Measurements from ENCODE around the gene MAT1A.
"Not testable (repeated sequence)": the region's sequence is repeated elsewhere in the genome, so short reads cannot be mapped to it uniquely, and the experiment has no call there.

MAT1A gene

DNA sequence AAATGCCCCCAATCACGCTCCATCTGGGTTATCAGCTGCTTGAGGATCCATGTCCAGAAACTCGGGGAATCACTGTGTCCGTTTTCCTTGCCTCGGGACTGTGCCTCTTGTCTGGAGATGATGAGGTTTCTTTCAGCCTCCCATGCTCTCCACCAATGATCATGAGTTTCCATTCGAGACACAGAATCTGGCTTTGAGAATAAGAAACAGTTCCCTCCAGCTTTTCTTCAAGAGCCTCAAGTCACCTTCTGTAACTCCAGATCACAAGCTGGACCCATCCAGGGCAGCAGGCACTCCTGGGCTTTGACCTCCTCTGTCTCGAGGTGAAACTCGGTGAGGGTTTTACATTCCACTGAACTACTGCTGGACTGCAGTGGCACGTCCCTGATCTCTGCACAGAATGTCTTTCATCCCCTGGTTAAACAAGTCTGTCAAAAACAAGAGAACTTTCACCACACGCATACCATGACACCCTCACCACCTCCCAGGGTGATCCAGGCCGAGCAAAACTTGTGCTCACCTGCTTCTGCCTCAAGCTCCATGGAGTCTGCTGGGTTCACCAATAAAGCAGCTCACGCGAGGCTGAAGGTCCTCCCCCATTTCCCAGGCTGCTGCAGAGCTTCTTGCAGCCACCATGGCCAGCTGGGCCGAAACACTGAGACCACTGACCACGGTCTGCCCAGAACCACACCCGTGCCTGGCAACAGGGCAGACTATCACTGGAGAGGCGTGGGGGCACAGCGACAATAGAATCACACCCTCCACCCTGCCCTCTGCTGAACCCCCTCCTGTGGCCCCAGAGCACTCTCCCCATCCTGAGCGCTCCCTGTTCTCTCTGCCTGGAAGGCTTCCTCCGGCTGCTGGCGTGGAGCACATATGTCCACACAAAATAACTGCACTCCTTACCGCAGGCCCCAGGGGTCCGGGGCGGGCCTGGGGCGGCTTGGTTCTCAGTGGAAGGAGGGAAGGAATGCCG, 25.1 kb downstream of the MAT1A start:
- DNase-seq: no peak

DNA sequence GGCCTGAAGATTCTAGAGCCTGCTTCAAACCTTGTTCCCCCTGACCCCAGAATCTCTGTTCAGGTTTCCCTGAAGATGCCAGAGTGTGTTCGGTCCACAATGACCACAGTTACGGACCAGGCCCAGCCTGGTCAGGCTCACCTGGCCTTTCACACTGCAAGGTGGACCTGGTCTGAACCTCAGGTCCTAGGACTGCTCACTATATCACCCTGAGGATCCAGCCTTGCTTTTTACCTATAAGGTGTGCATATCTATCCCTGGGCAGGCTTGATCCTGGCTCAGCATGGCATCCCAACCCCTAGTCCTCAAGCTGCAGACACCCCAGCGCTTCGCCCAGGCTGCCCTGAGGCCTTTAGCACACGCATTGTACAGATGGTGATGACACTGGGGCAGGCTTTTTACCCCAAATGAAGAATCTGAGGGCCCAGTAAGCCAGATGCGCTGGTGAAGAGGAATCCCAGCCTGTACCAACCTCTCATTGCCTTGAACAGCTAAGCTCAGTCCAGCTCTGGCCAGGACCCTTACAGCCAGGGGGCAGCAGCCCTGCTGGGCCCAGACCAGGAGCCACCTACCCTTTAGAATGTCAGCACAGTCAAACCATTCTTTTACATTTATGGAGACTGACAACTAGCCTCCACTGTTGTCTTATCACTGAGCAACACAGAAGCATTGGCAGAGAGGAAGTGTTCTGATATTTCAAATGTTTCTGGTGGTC, 28.0 kb downstream of the MAT1A start:
- no peak for DNase-seq

DNA sequence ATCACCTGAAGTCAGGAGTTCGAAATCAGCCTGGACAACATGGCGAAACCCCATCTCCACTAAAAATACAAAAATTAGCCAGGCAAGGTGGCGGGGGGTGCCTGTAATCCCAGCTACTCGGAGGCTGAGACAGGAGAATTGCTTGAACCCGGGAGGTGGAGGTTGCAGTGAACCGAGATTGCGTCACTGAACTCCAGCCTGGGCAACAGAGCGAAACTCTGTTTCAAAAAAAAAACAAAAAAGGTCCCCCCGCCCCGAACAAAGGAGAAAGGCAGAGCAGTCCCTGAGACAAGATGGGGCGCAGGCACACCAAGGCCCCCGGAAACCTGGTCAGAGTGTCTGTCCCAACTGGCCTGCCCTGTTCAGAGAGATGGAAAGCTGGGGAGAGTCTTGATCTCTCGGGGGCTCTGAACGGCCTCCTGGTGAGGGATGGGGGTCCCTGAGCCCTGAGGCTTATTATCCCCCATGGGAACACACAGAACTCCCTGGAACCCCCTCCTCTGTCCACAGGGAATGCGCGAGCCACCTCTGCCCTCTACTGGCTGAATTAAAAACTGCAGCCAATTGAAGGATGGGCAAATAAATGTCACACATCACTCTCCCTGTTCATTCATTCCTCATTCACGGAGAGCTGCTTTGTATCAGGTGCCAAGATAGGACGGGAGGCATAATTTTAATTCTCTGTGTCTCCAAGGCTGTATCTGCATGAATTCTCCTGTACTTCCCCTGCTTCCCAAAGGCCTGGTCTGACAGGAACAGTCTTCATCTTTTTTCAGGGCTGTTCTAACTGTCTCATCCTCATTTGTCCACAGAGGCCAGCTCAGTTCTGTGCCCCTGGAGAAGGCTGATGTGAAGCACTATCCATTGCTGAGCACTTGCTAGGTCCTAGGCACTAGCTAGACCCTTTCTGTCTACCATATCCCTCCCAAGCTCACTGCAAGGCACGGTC, 28.9 kb downstream of the MAT1A start:
- DNase-seq: peak; percentile 43 to 47

DNA sequence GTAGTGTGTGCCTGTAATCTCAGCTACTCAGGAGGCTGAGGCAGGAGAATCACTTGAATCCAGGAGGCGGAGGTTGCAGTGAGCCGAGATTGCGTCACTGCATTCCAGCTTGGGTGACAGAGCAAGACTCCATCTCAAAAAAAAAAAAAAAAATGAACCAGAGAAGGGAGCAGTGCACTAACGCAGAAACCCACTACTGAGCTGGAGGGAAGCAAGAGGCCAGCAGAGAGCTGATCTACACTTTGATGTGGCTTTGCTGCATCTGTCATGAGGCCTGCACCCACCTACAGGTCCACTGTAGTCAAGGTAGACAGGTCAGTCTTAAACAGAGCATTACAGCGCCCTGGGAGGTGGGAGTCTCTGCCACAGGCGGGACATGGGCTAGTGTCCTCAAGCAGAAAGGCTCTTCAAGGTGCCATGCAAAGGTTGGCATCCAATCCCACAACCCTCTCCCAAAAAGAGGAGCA, 30.0 kb downstream of the MAT1A start:
- no peak for DNase-seq

DNA sequence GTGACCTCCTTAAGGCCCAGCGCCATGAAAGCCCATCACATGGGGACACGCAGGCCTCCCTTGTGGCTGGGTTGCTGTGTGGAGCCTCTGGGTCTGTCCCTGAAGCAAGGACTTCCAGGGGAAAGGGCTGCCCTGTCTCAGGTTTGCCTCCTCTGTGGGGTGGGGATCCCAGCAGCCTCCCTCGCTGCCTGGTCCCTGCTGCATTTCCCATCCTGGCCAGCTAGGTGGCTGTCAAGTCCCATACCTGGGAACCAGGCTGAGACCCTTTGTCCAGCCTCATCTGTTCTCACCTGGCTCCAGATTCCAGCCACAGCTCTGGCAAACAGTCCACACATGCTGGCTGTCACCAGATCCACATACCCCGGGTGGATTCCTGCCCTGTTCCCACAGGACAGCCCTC, 32.7 kb downstream of the MAT1A start:
- DNase-seq: not testable (repeated sequence)

DNA sequence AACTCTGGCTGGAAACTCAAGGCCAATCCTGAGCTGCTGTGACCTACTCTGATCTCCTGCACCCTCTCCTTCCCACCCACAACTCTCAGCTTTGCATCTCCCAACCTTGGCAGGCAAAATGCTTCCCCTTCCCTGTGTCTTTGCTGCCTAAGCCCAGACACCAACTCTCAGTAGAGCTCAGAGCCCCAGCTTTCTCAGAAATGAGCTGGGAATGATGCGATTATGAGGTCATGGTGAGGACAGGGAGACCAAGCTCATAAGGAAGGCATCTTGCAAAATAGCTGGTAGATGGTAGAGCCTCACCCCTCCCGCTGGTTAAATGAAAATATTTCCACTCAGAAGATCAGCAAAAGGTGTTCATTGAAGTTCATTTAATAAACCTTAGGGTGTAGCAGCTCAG, 34.7 kb downstream of the MAT1A start:
- not testable (repeated sequence) for DNase-seq

DNA sequence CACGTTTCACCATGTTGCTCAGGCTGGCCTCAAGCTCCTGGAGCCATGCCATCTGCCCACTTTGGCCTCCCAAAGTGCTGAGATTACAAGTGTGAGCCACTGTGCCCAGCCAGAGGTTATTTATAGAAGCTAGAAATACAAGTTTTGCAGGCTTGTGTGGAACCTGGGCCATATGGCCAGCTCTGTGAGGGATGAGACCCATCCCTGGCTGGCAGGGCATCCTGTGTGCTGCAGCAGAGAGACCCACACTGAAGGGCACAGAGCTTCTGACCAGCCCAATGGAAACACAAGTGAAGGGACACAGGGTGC, 35.5 kb downstream of the MAT1A start:
- not testable (repeated sequence) for DNase-seq

DNA sequence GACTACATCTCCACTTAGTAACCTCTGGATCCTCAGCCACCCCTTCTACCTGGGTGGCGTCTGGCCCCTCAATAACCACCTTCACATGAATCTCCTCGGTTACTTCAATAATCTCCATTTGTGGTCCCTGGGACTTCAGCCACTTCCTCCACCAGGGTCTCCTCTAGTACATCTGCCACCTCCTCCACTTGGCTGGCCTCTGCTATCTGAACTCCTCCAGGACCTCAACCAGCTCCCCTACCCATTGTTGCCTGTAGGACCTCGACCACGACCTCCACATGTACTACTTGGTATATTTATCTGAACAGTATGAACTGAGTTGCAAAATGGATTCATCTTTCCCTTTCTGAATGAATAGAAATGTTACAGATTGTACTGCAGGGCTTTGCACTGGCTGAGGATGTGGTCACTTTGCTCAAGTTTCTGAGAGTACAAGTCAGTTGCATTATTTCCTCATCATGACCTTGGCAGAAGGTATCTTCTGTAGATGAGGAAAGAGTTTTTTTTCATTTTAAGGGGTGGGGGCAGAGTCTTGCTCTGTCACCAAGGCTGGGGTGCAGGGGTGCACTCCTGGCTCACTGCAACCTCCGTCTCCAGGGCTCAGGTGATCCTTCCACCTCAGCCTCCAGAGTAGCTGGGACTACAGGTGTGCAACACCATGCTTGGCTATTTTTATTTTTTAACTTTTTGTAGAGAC, 36.0 kb downstream of the MAT1A start:
- DNase-seq: no peak

DNA sequence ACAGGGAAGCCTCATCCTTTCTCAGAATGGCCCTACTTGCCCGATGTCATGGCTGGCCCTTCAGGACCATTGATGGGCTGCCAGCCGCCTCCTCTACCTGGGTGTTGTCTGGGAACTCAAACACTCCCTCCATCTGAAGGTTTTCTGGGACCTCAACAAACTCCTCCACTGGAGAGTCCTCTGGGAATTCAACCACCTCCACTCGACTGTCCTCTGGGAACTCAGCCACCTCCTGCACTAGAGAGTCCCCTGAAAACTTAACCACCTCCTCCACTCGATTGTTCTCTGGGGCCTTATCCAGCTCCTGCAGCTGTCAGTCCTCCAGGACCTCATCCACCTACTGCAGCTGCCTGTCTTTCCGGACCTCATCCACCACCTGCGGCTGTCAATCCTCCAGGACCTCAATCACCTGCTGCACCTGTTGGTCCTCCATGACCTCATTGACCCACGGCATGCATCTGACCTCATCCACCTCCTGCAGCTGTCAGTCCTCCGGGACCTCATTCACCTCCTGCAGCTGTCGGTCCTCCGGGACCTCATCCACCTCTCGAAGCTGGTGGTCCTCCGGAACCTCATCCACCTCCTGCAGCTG, 37.1 kb downstream of the MAT1A start:
- no peak for DNase-seq

DNA sequence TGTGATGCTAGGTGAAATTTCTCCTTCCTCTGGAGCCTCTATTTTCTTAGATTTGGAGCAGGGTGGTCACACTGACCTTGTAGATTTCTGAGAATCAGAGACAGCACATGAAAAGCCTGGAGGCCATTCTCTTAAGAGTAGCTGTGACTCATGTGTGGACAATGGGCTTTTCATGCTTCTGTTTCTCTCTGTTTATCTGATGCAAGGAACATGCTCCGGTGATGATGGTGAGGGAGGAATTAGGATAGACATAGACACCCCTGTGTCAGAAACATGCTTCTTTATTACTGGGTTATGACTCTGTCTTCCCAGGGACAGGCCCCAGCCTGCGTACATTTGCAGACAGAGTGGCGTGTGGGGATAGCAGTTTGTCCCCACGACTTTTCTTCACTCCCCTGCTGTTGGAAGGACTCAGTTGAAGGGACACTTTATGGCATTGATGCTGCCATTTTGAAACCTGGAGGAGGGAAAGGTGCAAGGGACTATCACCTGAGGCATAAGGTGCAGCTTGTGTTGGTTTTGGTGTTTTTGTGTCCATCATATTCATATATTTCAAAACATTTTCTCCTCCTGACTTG, 37.7 kb downstream of the MAT1A start:
- not testable (repeated sequence) for DNase-seq

DNA sequence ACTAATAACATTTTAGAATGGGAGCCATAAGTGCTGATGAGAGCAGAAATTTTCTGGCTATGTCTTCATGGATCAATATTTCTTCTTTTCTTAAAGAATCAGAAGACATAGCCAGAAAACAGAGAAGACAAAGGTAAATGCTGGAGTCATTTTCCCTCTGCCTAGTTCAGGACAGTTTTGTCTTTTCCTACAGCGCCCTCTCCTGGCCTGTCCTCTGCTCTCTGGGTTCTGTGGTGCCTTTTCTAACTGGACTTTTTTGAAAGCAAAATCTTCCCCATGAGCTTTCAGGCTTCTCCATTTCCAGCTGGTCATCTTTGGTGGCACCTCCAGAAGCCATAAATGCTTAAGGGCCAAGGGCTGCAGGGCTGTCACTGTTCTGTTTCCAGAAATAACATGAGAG, 39.1 kb downstream of the MAT1A start:
- DNase-seq: not testable (repeated sequence)

DNA sequence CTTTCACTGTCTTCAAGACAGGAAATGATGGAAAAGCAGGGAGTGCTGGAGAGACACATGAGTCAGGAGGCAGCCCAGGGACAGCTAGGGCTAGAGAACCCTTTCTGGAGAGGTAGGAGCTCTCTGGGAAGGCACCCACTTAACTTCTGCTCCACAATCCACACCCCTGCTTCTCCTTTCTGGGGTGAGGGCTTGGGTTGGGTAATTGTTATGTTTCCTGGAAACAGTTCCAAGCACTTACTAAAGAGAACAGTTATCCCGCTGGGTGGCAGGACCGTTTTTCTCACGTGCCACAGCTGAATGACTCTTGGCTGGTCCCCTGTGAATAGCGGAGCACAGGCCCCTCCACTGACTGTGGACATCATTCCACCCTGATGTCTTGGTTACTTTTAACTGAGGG, 39.6 kb downstream of the MAT1A start:
- not testable (repeated sequence) for DNase-seq

DNA sequence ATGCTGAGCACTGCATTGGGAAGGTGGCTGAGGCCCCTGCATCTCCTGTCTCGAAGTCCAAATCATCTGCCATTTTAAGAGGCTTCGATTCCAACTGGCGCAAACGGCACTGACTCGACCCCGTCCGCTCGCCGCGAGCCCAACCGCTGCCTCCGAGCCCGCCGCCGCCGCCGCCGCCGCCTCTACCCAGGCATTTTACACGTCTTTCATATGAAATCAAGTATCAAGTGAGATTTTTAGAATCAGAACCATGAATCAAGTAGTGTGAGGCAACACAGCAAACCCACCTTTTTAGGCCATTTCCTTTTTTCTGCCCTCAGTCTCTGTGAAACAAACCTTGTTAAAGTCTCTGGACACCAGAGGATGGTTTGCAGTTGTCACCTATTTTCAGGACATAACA, 41.8 kb downstream of the MAT1A start:
- not testable (repeated sequence) for DNase-seq

DNA sequence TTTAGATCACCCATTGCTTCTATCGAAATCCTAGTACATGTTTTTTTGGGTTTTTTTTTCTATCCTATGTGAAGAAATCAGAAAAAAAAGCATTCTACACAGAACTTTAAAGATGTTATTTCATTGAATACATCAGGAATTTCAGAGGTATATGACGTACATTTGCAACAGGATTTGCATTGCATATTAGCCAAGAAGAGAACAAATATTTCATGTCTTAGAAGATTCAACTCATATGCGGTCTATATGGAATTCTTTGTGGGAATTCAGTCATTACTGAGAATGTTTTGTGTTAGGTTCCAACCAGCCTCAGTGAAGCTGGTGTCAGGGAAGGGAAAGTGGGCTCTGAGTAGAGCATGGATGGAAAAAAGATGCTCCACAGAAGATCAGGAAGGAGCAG, 45.1 kb downstream of the MAT1A start:
- DNase-seq: not testable (repeated sequence)

DNA sequence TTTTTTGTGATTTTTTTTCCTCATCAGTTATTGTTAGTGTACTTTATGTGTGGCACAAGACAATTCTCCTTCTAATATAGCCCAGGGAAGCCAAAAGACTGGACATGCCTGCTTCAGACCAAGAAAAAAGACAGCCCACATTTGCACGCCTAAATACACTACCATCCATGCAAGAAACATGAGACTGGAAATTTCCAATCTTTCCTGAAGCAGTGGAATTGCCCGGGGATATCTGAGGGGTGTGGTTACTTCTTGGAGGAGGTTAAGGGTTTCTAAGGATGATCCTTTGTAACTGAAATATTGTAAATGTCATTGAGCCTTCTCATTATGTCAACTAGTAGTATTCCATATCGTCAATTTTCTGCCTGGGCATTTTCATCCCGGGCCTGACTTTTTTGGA, 47.1 kb downstream of the MAT1A start:
- DNase-seq: not testable (repeated sequence)

DNA sequence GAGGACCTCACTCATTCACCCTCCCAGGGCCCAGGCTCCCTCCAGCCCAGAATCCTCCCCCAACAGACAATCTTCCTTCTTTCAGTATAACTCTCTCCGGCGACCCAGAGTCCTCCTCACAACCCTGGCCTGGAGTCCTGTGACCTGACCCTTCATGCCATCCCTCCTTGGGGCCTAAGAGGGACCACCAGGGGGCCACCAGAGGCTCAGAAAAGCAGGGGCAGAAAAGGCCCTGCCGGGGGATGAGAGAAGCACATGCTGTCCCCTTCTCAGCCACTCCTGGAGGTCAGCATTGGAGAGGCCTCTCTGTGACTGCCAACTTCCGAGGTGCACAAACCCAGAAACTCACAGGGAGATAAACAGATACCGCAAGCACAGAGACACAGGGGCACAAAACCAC, 53.0 kb downstream of the MAT1A start:
- DNase-seq: not testable (repeated sequence)

DNA sequence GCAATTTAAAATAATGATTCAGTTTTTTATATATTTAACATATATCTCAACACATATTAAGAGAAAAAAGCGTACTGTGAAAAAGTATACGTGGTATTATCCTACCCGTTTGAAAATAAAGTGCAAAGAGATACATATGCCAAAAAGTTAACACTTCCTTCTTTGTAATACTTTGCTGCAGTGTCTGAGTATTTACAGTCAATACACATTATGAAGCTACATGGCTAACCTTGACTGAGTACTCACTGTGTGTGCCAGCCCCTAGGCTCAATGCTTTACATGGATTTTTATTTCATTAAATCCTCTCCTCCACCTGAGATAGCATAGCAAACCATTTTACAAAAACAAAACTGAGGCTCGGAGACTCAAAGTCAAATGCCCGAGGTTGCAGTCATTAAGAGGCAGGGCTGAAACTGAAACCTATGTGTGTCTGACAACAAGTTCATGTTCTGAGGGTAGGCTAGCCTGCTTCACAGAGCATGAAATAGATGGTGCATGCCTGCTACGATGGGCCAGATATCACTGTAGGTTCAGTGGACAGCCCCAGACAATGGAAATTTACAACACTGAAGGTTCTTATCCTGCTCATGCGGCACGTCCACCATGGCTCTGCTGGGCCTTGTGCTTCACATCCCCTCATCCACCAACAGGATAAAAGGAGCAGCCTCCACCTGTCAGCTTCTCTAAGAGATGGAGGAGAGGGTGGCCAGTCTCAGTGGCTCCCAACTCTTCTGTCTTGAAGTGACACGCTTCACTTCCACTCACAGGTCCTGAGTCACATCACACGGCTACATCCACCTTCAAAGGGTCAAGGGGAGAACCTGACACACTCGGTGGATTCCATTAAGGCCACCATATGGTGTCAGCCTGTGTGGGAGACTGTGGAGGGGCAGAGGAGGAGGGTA, 54.9 kb downstream of the MAT1A start:
- DNase-seq: not testable (repeated sequence)

DNA sequence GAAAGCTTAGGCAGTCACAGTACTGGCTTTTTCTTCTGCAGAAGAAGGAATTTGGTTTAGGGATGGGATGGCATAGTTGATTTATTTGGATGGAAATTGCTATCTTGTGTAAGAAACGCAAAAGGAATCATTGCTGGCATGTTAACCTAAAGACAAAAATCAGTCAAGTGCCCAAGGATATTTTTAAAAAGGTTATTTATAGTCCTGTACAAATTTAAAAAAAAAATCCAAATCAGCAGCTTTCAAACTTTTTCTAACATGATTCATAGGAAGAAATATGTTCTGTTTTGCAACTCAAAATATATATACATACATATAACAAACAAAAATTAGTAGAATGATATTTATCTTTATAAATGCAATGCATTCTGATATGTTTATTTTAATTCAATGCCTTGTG, 55.6 kb downstream of the MAT1A start:
- not testable (repeated sequence) for DNase-seq

DNA sequence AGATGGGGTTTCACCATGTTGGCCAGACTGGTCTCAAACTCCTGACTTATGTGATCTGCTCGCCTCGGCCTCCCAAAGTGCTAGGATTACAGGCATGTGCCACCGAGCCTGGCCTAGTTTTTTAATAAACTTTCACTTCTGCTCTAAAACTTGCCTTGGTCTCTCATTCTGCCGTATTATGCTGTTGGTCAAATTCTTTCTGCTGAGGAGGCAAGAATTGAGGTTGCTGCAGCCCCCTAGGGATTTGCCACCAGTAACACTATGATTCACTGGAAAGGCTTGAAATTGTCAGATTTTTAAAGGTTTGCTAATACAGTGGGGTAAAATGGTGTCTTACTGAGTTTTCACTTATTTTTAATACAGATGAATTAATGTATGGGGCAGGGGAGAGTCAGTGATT, 62.7 kb downstream of the MAT1A start:
- DNase-seq: not testable (repeated sequence)

DNA sequence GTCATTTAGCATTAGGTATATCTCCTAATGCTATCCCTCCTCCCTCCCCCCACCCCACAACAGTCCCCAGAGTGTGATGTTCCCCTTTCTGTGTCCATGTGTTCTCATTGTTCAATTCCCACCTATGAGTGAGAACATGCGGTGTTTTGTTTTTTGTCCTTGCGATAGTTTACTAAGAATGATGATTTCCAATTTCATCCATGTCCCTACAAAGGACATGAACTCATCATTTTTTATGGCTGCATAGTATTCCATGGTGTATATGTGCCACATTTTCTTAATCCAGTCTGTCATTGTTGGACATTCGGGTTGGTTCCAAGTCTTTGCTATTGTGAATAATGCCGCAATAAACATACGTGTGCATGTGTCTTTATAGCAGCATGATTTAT, 66.4 kb downstream of the MAT1A start:
- DNase-seq: not testable (repeated sequence)

All from stimulated activated CD4-positive, alpha-beta T cell treated with anti-CD3 and anti-CD28 coated beads, Interleukin-2, amount 100 ng/mL, for 48 hours (primary cell).